ENCODE data around the gene PSMG1. TPM values are rescaled to one million over a fixed set of nuclear protein-coding genes. Genes with fewer than 3 reads are reported as not detected.

Gene PSMG1
- total and polyA plus RNA-seq, 10 of the 15 experiments (the other 5 are each of a cell fraction or from before 2014, with no cell fraction given): 21.3 to 248 (median 121) TPM

- intact Hi-C loops (cut with micrococcal nuclease; ENCODE audit: unreplicated experiment): loop anchor here (5.0 to 10.0 kb wide), 3 partner anchors 128 to 260 kb away; partner anchors contain the start of genes BRWD1 and LCA5L
- BruUV-seq (replicated peaks): TSS peak; percentile 86
- Histone ChIP-seq H3K4me2 (ENCODE audit: control insufficient read depth, insufficient read depth) (peak overlapping the region; percentile 39), H3K36me3 (ENCODE audit: control insufficient read depth in 2 of 2, insufficient read depth in 2 of 2, low read length in 1 of 2) (0 out of 4 replicates have a peak, but pooled peaks cover 0 to under 1% of the 10 kb centered on the region in 2 experiments), H3K4me3 (peak overlapping the region; percentile 95), H3K4me1 (ENCODE audit: control insufficient read depth, insufficient read depth, low read length) (peaks cover 30% of the 10 kb centered on the region), H3K79me2 (ENCODE audit: control insufficient read depth, insufficient read depth, low read length) (peaks cover 33% of the 10 kb centered on the region), H3K27ac (ENCODE audit: control insufficient read depth, insufficient read depth) (peak overlapping the region; percentile 88), H2AFZ (ENCODE audit: control insufficient read depth, low read depth, low read length) (peak overlapping the region; percentile 81), H3K9me3 (replicated peaks; ENCODE audit: control insufficient read depth, insufficient read depth, low read length) (no peaks in the 10 kb centered on the region), H3K27me3 (replicated peaks in 1 of 2; ENCODE audit: control insufficient read depth in 2 of 2, insufficient read depth in 2 of 2, low read length in 1 of 2) (no peaks in the 10 kb centered on the region), H4K20me1 (ENCODE audit: control insufficient read depth, insufficient read depth) (no peaks in the 10 kb centered on the region), H3K9ac (ENCODE audit: control insufficient read depth, insufficient read depth, low read length) (peak overlapping the region; percentile 94)
- FAIRE-seq: no peak
- CTCF ChIA-PET: interaction anchor here (0.7 to 1.6 kb wide), 4 partner anchors 11 to 257 kb away, joined by 3 to 4 read pairs (median 3); no protein-coding TSS in a partner anchor
- no peak for DNase-seq (ENCODE audit: low read depth, low spot score)
- in situ Hi-C loops (cut with MboI): loop anchor here (5.0 kb wide), 1 partner anchor 203 kb away; no protein-coding TSS in a partner anchor
- no peak for ATAC-seq
- under 1% methylated on average over 22 of the region's 22 CpGs for WGBS (ENCODE audit: insufficient coverage, insufficient replicate concordance, low lambda C conversion rate, missing lambda C conversion rate)
- POLR2A ChIA-PET: interaction anchor here (0.6 to 1.4 kb wide), 6 partner anchors 58 to 263 kb away, joined by 3 to 12 read pairs (median 4); partner anchors contain the start of gene HMGN1
- RAD21 ChIA-PET (ENCODE audit: unreplicated experiment): interaction anchor here (2.0 kb wide), 1 partner anchor 57 kb away, joined by 5 read pairs; no protein-coding TSS in a partner anchor
- SMC1A ChIA-PET (ENCODE audit: uncharacterized antibody, unreplicated experiment): interaction anchor here (0.7 to 1.1 kb wide), 2 partner anchors 34 to 203 kb away, joined by 3 read pairs; no protein-coding TSS in a partner anchor
- TF ChIP-seq BACH1 (IDR thresholded peaks at IDR 0.05; ENCODE audit: borderline replicate concordance) (no peak), STAT1 (conservative IDR thresholded peaks at IDR 0.05) (no peak), CHD1 (IDR thresholded peaks at IDR 0.05; ENCODE audit: low read depth, low read length) (no peak), BHLHE40 (IDR thresholded peaks at IDR 0.05; ENCODE audit: borderline replicate concordance in 1 of 2, low read depth in 2 of 2, low read length in 1 of 2) (peak in 1 of 2 experiments; percentile 65; a peak in 1 of 4 replicates), GATAD2B (conservative IDR thresholded peaks at IDR 0.05; ENCODE audit: low read depth) (no peak), MYB (IDR thresholded peaks at IDR 0.05; ENCODE audit: borderline replicate concordance, low read depth, low read length) (no peak), KDM1A (IDR thresholded peaks at IDR 0.05; ENCODE audit: borderline replicate concordance) (no peak), HDAC6 (IDR thresholded peaks at IDR 0.05; ENCODE audit: unreplicated experiment) (no peak), KLF5 (IDR thresholded peaks at IDR 0.05; ENCODE audit: partially characterized antibody) (no peak), NRF1 (conservative IDR thresholded peaks at IDR 0.05; ENCODE audit: low read depth, low read length) (no peak), CREB1 (IDR thresholded peaks at IDR 0.05; ENCODE audit: low read depth) (no peak), HDGF (IDR thresholded peaks at IDR 0.05) (no peak), YY1 (IDR thresholded peaks at IDR 0.05; ENCODE audit: low read depth, low read length) (0 out of 2 replicates have a peak, but pooled peaks have one; percentile 2), JUND (IDR thresholded peaks at IDR 0.05; ENCODE audit: low read depth, low read length) (no peak), ETV6 (conservative IDR thresholded peaks at IDR 0.05 in 1 of 2, IDR thresholded peaks at IDR 0.05 in 1 of 2; ENCODE audit: borderline replicate concordance in 1 of 2, low read depth in 1 of 2) (no peak), TCF12 (IDR thresholded peaks at IDR 0.05; ENCODE audit: low read depth, low read length) (no peak), MXI1 (IDR thresholded peaks at IDR 0.05; ENCODE audit: low read depth, low read length) (peak; percentile 27; the same call in 1 of the 2 replicates), BCLAF1 (IDR thresholded peaks at IDR 0.05) (no peak), TCF3 (IDR thresholded peaks at IDR 0.05; ENCODE audit: borderline replicate concordance, insufficient read depth, low read depth, low read length) (no peak), CBX3 (IDR thresholded peaks at IDR 0.05; ENCODE audit: borderline replicate concordance, low read depth) (no peak), SP1 (IDR thresholded peaks at IDR 0.05; ENCODE audit: low read depth, low read length) (no peak)
These were observed 1.1 kb upstream of the PSMG1 start for GRCh38 chr21:39184050-39184980.

All from GM12878 (cell line).